K562 (cell line): ENCODE measurements around the gene DAPK1. TPM values are rescaled to one million over a fixed set of nuclear protein-coding genes. Genes with fewer than 3 reads are reported as not detected.
A peak's percentile ranks its signal among the peaks of the same experiment; 100 is the strongest.

Experiments
- ARID2 ChIP-seq: fragments of 450-650 bp; IDR thresholded peaks from 2 replicates; pipeline ENCODE4 v1.6.1; 2017; ENCODE audit warnings: antibody characterized with exemption, mild to moderate bottlenecking
- BRD9 ChIP-seq: fragments of 450-650 bp; IDR thresholded peaks from 2 replicates; pipeline ENCODE4 v1.6.1; 2018; ENCODE audit warnings: low read depth; ENCODE audit not compliant: partially characterized antibody
- CC2D1A ChIP-seq: fragments of 450-650 bp; IDR thresholded peaks from 2 replicates; pipeline ENCODE4 v1.6.1; 2017; ENCODE audit warnings: mild to moderate bottlenecking
- CHCHD3 ChIP-seq: fragments of 250-450 bp; sonication (Bioruptor Pico); IDR thresholded peaks from 2 replicates; pipeline ENCODE4 v2.1.2; 2022; ENCODE audit warnings: mild to moderate bottlenecking
- FOXJ3 ChIP-seq: sonication (generic); formaldehyde crosslinking; IDR thresholded peaks from 2 replicates; pipeline ENCODE4 v1.4.0; 2020; ENCODE audit warnings: mild to moderate bottlenecking, missing genetic modification reagents
- GTF2A2 ChIP-seq: IDR thresholded peaks from 2 replicates; pipeline ENCODE4 v1.6.1; 2016; ENCODE audit warnings: mild to moderate bottlenecking, missing genetic modification characterization, missing compliant biosample characterization
- HLTF ChIP-seq: fragments of 450-650 bp; IDR thresholded peaks from 2 replicates; pipeline ENCODE4 v1.6.1; 2016
- HSF4 ChIP-seq: fragments of 250-450 bp; sonication (Bioruptor Pico); IDR thresholded peaks from 2 replicates; pipeline ENCODE4 v2.1.2; 2022; ENCODE audit warnings: mild to moderate bottlenecking, moderate library complexity, borderline replicate concordance
- JUN ChIP-seq, 2 experiments: sonication (generic) in 1 of 2; formaldehyde crosslinking in 1 of 2; IDR thresholded peaks; 2 replicates each; pipeline versions ENCODE4 v1.6.1 to v1.8.0; 2012 to 2022; ENCODE audit warnings: borderline replicate concordance in 2 of 2, mild to moderate bottlenecking in 2 of 2, improper control_type of control experiment in 1 of 2, low read depth in 1 of 2, low read length in 1 of 2, missing genetic modification reagents in 1 of 2
- KAT8 ChIP-seq: fragments of 450-650 bp; IDR thresholded peaks from 2 replicates; pipeline ENCODE4 v1.6.1; 2016; ENCODE audit warnings: low read depth, mild to moderate bottlenecking
- NFIC ChIP-seq: fragments of 450-650 bp; IDR thresholded peaks from 2 replicates; pipeline ENCODE4 v1.6.1; 2017; ENCODE audit warnings: mild to moderate bottlenecking, inconsistent platforms
- PHF21A ChIP-seq: fragments of 450-650 bp; IDR thresholded peaks from 2 replicates; pipeline ENCODE4 v1.6.1; 2017; ENCODE audit warnings: low read depth, borderline replicate concordance
- PYGO2 ChIP-seq: fragments of 450-650 bp; IDR thresholded peaks from 2 replicates; pipeline ENCODE4 v1.6.1; 2016; ENCODE audit warnings: mild to moderate bottlenecking, missing genetic modification characterization, moderate library complexity, missing compliant biosample characterization
- RBM34 ChIP-seq: fragments of 200-400 bp; formaldehyde crosslinking; IDR thresholded peaks from 2 replicates; pipeline ENCODE4 v1.6.1; 2018; ENCODE audit warnings: low read length, borderline replicate concordance; ENCODE audit not compliant: insufficient read depth
- TAF15 ChIP-seq: fragments of 200-400 bp; formaldehyde crosslinking; IDR thresholded peaks from 2 replicates; pipeline ENCODE4 v1.6.1; 2017; ENCODE audit warnings: mild to moderate bottlenecking, low read depth, low read length, moderate library complexity
- ZNF239 ChIP-seq: fragments of 250-450 bp; sonication (Bioruptor Pico); IDR thresholded peaks from 2 replicates; pipeline ENCODE4 v1.4.0; 2020; ENCODE audit warnings: mild to moderate bottlenecking
- ZNF431 ChIP-seq: sonication (generic); formaldehyde crosslinking; IDR thresholded peaks from 2 replicates; pipeline ENCODE4 v1.8.0; 2022; ENCODE audit warnings: mild to moderate bottlenecking, missing genetic modification reagents
- ZNF507 ChIP-seq: conservative IDR thresholded peaks from 2 replicates; pipeline ENCODE4 v1.6.1; 2017; ENCODE audit warnings: missing genetic modification characterization, missing compliant biosample characterization
- ZNF57 ChIP-seq: fragments of 450-650 bp; formaldehyde crosslinking; IDR thresholded peaks from 2 replicates; pipeline ENCODE4 v1.4.0; 2020; ENCODE audit warnings: mild to moderate bottlenecking, moderate library complexity
- polyA plus RNA-seq, 8 experiments: library from polyadenylated mRNA; depleted of rRNA in 4 of 8; stranded (reverse) in 5 of 8; unstranded in 3 of 8; fragments of >200 nt; fragmentation: Nextera tagmentation in 2 of 8; fragmentation: Illumina TruSeq in 1 of 8; extraction: Ambion mirVana in 2 of 8; extraction: Trizol in 1 of 8; gene quantifications; 2 replicates each; pipeline versions ENCODE4 v1.2.1 to v1.2.3, GENCODE V29; 2011 to 2014; ENCODE audit warnings: inconsistent platforms in 1 of 8, missing spikeins in 1 of 8
- total RNA-seq, 7 experiments: library from RNA; depleted of rRNA in 6 of 7; stranded (reverse); fragments of >200 nt in 6 of 7; fragmentation: Illumina TruSeq in 2 of 7; extraction: Trizol in 2 of 7; gene quantifications; 2 replicates each; pipeline versions ENCODE4 v1.2.1 to v1.2.3, GENCODE V29; 2011 to 2021; ENCODE audit warnings: low replicate concordance in 1 of 7
- TF ChIP-seq, protein P1 (sequence below): fragments of 450-650 bp; IDR thresholded peaks from 2 replicates; pipeline ENCODE4 v1.6.1; 2016
- TF ChIP-seq, protein P2 (sequence below): fragments of 250-450 bp; sonication (Bioruptor Pico); IDR thresholded peaks from 2 replicates; pipeline ENCODE4 v1.4.0; 2020; ENCODE audit warnings: mild to moderate bottlenecking
- TF ChIP-seq, protein P3 (sequence below): fragments of 250-450 bp; sonication (Bioruptor Pico); IDR thresholded peaks from 2 replicates; pipeline ENCODE4 v1.5.0; 2020; ENCODE audit warnings: mild to moderate bottlenecking
- TF ChIP-seq, protein P4 (sequence below): fragments of 250-450 bp; sonication (Bioruptor Pico); IDR thresholded peaks from 2 replicates; pipeline ENCODE4 v1.8.0; 2022; ENCODE audit warnings: moderate library complexity, mild to moderate bottlenecking, inconsistent platforms
- TF ChIP-seq, protein P5 (sequence below): sonication (generic); formaldehyde crosslinking; IDR thresholded peaks from 2 replicates; pipeline ENCODE4 v1.8.0; 2022; ENCODE audit warnings: mild to moderate bottlenecking, missing genetic modification reagents

Gene DAPK1
- total and polyA plus RNA-seq, 9 of the 15 experiments (the other 6 are each of a cell fraction or from before 2014, with no cell fraction given): 1.7 to 26.4 (median 15.8) TPM

DNA sequence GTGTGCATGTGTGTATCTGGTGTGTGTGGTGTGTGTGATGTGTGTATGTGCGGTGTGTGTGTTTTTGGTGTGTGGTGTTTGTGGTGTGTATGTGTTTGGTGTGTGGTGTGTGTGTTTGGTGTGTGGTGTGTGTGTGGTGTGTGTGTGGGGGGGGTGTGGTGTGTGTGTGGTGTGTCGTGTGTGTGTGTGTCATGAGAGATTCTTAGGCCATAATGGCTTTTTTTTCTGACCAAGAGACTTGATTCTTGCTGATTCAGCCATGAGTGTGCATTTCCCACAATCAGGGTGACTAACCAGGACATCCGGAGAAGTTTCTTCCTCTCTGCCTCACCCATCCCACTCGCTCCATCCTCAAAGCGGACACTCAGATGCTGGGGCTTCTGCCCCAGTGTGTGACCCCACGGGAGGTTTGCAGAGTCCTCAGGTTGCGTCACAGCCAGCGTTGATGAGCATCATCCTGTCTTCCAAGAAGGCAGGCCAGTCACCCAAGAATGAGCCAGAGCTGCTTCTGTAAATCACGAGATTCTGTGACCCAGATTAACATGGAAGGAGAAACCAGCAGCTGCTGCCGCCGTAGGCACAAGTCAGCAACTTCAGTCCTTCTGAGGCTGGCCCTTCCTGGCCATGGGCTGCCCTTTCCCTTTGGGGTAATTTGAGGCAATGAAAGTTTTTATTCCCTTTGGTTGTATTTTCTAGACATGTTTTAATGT lies 215.8 kb downstream of the DAPK1 start (continued):
- TF ChIP-seq, protein P1, sequence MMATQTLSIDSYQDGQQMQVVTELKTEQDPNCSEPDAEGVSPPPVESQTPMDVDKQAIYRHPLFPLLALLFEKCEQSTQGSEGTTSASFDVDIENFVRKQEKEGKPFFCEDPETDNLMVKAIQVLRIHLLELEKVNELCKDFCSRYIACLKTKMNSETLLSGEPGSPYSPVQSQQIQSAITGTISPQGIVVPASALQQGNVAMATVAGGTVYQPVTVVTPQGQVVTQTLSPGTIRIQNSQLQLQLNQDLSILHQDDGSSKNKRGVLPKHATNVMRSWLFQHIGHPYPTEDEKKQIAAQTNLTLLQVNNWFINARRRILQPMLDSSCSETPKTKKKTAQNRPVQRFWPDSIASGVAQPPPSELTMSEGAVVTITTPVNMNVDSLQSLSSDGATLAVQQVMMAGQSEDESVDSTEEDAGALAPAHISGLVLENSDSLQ: peak; percentile 38; the same call in 1 of the 2 replicates
- TF ChIP-seq HSF4 (CRISPR knock-in tag) (no peak), ZNF57 (CRISPR knock-in tag) (no peak), NFIC (no peak), TAF15 (no peak), ZNF431 (CRISPR knock-in tag) (no peak), ARID2 (no peak), FOXJ3 (no peak), ZNF239 (CRISPR knock-in tag) (no peak), PYGO2 (tag) (peak; percentile 40; the same call in 1 of the 2 replicates), CHCHD3 (CRISPR knock-in tag) (no peak), KAT8 (no peak), JUN (IDR thresholded peaks at IDR 0.05; ENCODE audit: borderline replicate concordance, low read depth, low read length) (peak; percentile 88), JUN (CRISPR knock-in tag; IDR thresholded peaks at IDR 0.05; ENCODE audit: borderline replicate concordance) (no peak), PHF21A (peak; percentile 91; the same call in 1 of the 2 replicates), HLTF (no peak; the same call in none of the 2 replicates), CC2D1A (no peak), BRD9 (peak; percentile 78), ZNF507 (tag) (no peak), GTF2A2 (no peak), RBM34 (no peak)
- TF ChIP-seq, protein P2, sequence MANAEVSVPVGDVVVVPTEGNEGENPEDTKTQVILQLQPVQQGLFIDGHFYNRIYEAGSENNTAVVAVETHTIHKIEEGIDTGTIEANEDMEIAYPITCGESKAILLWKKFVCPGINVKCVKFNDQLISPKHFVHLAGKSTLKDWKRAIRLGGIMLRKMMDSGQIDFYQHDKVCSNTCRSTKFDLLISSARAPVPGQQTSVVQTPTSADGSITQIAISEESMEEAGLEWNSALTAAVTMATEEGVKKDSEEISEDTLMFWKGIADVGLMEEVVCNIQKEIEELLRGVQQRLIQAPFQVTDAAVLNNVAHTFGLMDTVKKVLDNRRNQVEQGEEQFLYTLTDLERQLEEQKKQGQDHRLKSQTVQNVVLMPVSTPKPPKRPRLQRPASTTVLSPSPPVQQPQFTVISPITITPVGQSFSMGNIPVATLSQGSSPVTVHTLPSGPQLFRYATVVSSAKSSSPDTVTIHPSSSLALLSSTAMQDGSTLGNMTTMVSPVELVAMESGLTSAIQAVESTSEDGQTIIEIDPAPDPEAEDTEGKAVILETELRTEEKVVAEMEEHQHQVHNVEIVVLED: no peak
- TF ChIP-seq, protein P3, sequence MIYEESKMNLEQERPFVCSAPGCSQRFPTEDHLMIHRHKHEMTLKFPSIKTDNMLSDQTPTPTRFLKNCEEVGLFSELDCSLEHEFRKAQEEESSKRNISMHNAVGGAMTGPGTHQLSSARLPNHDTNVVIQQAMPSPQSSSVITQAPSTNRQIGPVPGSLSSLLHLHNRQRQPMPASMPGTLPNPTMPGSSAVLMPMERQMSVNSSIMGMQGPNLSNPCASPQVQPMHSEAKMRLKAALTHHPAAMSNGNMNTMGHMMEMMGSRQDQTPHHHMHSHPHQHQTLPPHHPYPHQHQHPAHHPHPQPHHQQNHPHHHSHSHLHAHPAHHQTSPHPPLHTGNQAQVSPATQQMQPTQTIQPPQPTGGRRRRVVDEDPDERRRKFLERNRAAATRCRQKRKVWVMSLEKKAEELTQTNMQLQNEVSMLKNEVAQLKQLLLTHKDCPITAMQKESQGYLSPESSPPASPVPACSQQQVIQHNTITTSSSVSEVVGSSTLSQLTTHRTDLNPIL (CRISPR knock-in tag): no peak
- TF ChIP-seq, protein P4, sequence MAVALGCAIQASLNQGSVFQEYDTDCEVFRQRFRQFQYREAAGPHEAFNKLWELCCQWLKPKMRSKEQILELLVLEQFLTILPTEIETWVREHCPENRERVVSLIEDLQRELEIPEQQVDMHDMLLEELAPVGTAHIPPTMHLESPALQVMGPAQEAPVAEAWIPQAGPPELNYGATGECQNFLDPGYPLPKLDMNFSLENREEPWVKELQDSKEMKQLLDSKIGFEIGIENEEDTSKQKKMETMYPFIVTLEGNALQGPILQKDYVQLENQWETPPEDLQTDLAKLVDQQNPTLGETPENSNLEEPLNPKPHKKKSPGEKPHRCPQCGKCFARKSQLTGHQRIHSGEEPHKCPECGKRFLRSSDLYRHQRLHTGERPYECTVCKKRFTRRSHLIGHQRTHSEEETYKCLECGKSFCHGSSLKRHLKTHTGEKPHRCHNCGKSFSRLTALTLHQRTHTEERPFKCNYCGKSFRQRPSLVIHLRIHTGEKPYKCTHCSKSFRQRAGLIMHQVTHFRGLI (CRISPR knock-in tag): no peak
- TF ChIP-seq, protein P5, sequence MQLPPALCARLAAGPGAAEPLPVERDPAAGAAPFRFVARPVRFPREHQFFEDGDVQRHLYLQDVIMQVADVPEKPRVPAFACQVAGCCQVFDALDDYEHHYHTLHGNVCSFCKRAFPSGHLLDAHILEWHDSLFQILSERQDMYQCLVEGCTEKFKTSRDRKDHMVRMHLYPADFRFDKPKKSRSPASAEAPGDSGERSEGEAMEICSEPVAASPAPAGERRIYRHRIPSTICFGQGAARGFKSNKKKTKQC (CRISPR knock-in tag): no peak
